Activated B cell treated with CpG ODN at 0.5 μM for 24 hours (primary cell): ENCODE data around the gene CFAP61. TPM values are rescaled to one million over a fixed set of nuclear protein-coding genes. Genes with fewer than 3 reads are reported as not detected.
A peak's percentile ranks its signal among the peaks of the same experiment; 100 is the strongest.

Experiments
- ATAC-seq: fragments of 200-7000 bp; cut with Tn5 transposase; one replicate; pipeline ENCODE4 v1.10.0; 2021; ENCODE audit warnings: low read depth, mild to moderate bottlenecking, moderate library complexity
- CTCF ChIA-PET: fragments of 350-600 bp; sonication (Branson Sonifier 250); formaldehyde crosslinking; loops from one replicate; lab custom pipeline; 2021; ENCODE audit warnings: antibody characterized with exemption; lab: Charles Lee
- POLR2A ChIA-PET: fragments of 350-600 bp; sonication (Branson Sonifier 250); formaldehyde crosslinking; loops from one replicate; lab custom pipeline; 2021; ENCODE audit warnings: antibody characterized with exemption; lab: Charles Lee
- DNase-seq: peaks from one replicate; pipeline ENCODE4 v3.0.0; 2022
- H3K27ac Mint-ChIP-seq: one replicate; pipeline ENCODE4 v1.8.0; 2020; ENCODE audit warnings: mixed read lengths
- H3K27me3 Mint-ChIP-seq: one replicate; pipeline ENCODE4 v1.8.0; 2021; ENCODE audit warnings: mixed read lengths
- H3K36me3 Mint-ChIP-seq: one replicate; pipeline ENCODE4 v1.8.0; 2021; ENCODE audit warnings: low read depth, mixed read lengths
- H3K4me1 Mint-ChIP-seq: one replicate; pipeline ENCODE4 v1.8.0; 2021; ENCODE audit warnings: mixed read lengths
- H3K4me3 Mint-ChIP-seq: one replicate; pipeline ENCODE4 v1.8.0; 2020; ENCODE audit warnings: mild to moderate bottlenecking, mixed read lengths
- H3K9me3 Mint-ChIP-seq: one replicate; pipeline ENCODE4 v1.8.0; 2020; ENCODE audit warnings: mixed read lengths
- CTCF ChIP-seq: fragments of 200-600 bp; IDR thresholded peaks from one replicate; pipeline ENCODE4 v1.8.0; 2022; ENCODE audit warnings: antibody characterized with exemption, mild to moderate bottlenecking
- intact Hi-C: fragments of 100-400 bp; cut with micrococcal nuclease; formaldehyde crosslinking; loops from one replicate; pipeline ENCODE4 v1.15.1; 2024
- total RNA-seq: library from RNA; stranded (reverse); gene quantifications from 2 replicates; pipeline ENCODE4 v1.2.3, GENCODE V29; 2022

CFAP61 gene
- total RNA-seq, 1 donor from 2014 or later, result not detected

DNA sequence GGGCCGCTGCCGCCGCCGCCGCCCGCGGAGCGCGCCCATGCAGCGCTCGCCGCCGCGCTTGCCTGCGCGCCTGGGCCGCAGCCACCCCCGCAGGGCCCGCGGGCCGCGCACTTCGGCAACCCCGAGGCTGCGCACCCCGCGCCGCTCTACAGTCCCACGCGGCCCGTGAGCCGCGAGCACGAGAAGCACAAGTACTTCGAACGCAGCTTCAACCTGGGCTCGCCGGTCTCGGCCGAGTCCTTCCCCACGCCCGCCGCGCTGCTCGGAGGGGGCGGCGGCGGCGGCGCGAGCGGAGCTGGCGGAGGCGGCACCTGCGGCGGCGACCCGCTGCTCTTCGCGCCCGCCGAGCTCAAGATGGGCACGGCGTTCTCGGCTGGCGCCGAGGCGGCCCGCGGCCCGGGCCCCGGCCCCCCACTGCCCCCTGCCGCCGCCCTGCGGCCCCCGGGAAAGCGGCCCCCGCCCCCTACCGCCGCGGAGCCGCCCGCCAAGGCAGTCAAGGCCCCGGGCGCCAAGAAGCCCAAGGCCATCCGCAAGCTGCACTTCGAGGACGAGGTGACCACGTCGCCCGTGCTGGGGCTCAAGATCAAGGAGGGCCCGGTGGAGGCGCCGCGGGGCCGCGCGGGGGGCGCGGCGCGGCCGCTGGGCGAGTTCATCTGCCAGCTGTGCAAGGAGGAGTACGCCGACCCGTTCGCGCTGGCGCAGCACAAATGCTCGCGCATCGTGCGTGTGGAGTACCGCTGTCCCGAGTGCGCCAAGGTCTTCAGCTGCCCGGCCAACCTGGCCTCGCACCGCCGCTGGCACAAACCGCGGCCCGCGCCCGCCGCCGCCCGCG is 316.3 kb downstream of the CFAP61 start:
- peaks cover 24% of the 10 kb centered on the region for H3K4me1 Mint-ChIP-seq
- ATAC-seq, result peak; percentile 27
- H3K27me3 Mint-ChIP-seq, result peaks cover 50% of the 10 kb centered on the region
- H3K9me3 Mint-ChIP-seq, result no peaks in the 10 kb centered on the region
- intact Hi-C loops, result loop anchor here (5.0 kb wide), 1 partner anchor 1024 kb away; no protein-coding TSS in a partner anchor
- H3K27ac Mint-ChIP-seq, result no peak overlapping the region
- peak overlapping the region; percentile 48 for H3K4me3 Mint-ChIP-seq
- POLR2A ChIA-PET, result no interaction called here
- DNase-seq, result peak; percentile 27
- TF ChIP-seq CTCF, result no peak
- CTCF ChIA-PET, result no interaction called here
- H3K36me3 Mint-ChIP-seq, result no peaks in the 10 kb centered on the region

GRCh38 chr20:20369250-20370093 is 317.1 kb downstream of the CFAP61 start:
- CTCF ChIA-PET, result no interaction called here
- Mint-ChIP-seq H3K4me1 (peaks cover 19% of the 10 kb centered on the region), H3K36me3 (no peaks in the 10 kb centered on the region), H3K27me3 (peaks cover 48% of the 10 kb centered on the region), H3K4me3 (peak overlapping the region; percentile 67), H3K9me3 (no peaks in the 10 kb centered on the region), H3K27ac (no peak overlapping the region)
- POLR2A ChIA-PET, result no interaction called here
- ATAC-seq, result no peak
- DNase-seq, result peak; percentile 27
- intact Hi-C loops, result loop anchor here (5.0 kb wide), 1 partner anchor 1023 kb away; no protein-coding TSS in a partner anchor
- TF ChIP-seq CTCF, result no peak

DNA sequence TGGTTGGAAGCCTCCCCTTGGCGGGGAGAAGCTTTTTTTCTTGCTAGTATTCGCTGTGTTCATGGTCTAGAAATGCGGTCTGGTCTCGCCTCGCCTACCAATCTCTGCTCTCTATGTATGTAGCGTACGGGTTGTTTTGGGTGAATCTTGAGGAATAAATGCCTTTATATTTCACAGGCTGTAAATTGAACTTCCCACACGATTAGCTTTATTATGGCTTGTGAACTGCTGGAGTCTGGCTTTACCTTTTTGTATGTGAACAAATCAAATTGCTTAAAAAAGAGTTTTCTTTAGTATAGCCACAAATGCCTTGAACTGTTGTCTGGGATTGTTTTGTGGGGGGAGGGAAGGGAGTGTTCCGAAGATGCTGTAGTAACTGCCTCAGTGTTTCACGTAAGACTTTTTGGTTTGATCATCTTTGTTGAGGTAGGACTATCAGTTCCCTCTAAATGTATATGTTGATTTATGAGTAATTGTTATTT is 317.8 kb downstream of the CFAP61 start:
- TF ChIP-seq CTCF, result no peak
- Mint-ChIP-seq H3K27me3 (peaks cover 51% of the 10 kb centered on the region), H3K27ac (no peak overlapping the region), H3K36me3 (no peaks in the 10 kb centered on the region), H3K4me1 (peaks cover 19% of the 10 kb centered on the region), H3K9me3 (no peaks in the 10 kb centered on the region), H3K4me3 (peak overlapping the region; percentile 67)
- POLR2A ChIA-PET, result no interaction called here
- ATAC-seq (no peak), DNase-seq (no peak)
- CTCF ChIA-PET, result no interaction called here
- intact Hi-C loops, result no loop called here

DNA sequence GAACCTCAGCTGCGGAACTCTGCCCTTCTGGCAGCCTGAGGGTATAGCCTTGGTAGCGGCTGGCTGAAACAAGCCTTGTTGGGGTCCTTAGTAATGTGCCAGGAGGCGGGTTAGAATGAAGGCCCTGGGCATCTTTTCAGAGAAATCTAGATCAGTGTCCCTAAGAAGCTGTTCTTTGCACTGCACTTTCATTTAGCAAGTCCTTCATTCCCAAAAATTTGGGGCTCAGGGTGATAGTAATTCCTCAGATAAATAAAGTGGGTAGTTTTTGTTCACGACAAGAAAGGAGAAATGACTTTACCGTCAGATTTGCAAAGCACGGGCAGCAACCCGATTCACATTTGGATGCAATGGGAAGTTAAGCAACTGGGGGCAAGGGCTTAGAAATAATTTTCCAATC is 318.8 kb downstream of the CFAP61 start:
- Mint-ChIP-seq H3K27ac (no peak overlapping the region), H3K4me3 (no peak overlapping the region), H3K36me3 (no peaks in the 10 kb centered on the region), H3K27me3 (peaks cover 48% of the 10 kb centered on the region), H3K9me3 (no peaks in the 10 kb centered on the region), H3K4me1 (peaks cover 13% of the 10 kb centered on the region)
- POLR2A ChIA-PET, result no interaction called here
- TF ChIP-seq CTCF, result no peak
- no peak for ATAC-seq
- no peak for DNase-seq
- intact Hi-C loops, result no loop called here
- CTCF ChIA-PET, result interaction anchor here (0.7 kb wide), 1 partner anchor 872 kb away, joined by 3 read pairs; no protein-coding TSS in a partner anchor

- POLR2A ChIA-PET, result no interaction called here
- Mint-ChIP-seq H3K36me3 (no peaks in the 10 kb centered on the region), H3K27me3 (peaks cover 47% of the 10 kb centered on the region), H3K4me1 (peaks cover 11% of the 10 kb centered on the region), H3K27ac (no peak overlapping the region), H3K4me3 (no peak overlapping the region), H3K9me3 (no peaks in the 10 kb centered on the region)
- CTCF ChIA-PET, result interaction anchor here (0.7 kb wide), 1 partner anchor 872 kb away, joined by 3 read pairs; no protein-coding TSS in a partner anchor
- no peak for DNase-seq
- no peak for TF ChIP-seq CTCF
- no peak for ATAC-seq
- intact Hi-C loops, result no loop called here
Measured at GRCh38 chr20:20371681-20372080, 319.3 kb downstream of the CFAP61 start.
